ENCODE results near the gene SGPL1. TPM values are rescaled to one million over a fixed set of nuclear protein-coding genes. Genes with fewer than 3 reads are reported as not detected.

Gene SGPL1
- polyA plus RNA-seq, 1 donor (not counting 4 experiments of a cell fraction or from before 2014, with no cell fraction given), result 31.4 TPM

GRCh38 chr10:70863470-70864160 lies 47.9 kb downstream of the SGPL1 start:
- no peaks in the 10 kb centered on the region for H3K9me3 ChIP-seq (ENCODE audit: control insufficient read depth, low read depth, low read length)
- H3K4me3 ChIP-seq (ENCODE audit: control insufficient read depth in 2 of 3, extremely low read depth in 1 of 3, insufficient read depth in 2 of 3, low read depth in 1 of 3, low read length in 3 of 3), result no peak overlapping the region
- H3K27me3 ChIP-seq (ENCODE audit: control insufficient read depth, extremely low read depth, insufficient read depth, low read length), result no peaks in the 10 kb centered on the region
- no peak overlapping the region for H3K9ac ChIP-seq (ENCODE audit: control insufficient read depth, extremely low read depth, insufficient read depth, low read length)
- no peaks in the 10 kb centered on the region for H3K9me1 ChIP-seq (ENCODE audit: control insufficient read depth, extremely low read depth, insufficient read depth, low read length)
- H3K36me3 ChIP-seq (ENCODE audit: control insufficient read depth in 2 of 2, extremely low read depth in 1 of 2, insufficient read depth in 2 of 2, low read length in 2 of 2), result peaks cover 6 to 19% of the 10 kb centered on the region in 2 experiments
- H3K4me2 ChIP-seq (ENCODE audit: control insufficient read depth, extremely low read depth, insufficient read depth, low read depth, low read length), result no peak overlapping the region
- TF ChIP-seq EZH2 (IDR thresholded peaks at IDR 0.05; ENCODE audit: low read length), result no peak
- no peak for TF ChIP-seq CTCF (optimal IDR thresholded peaks at IDR 0.05 in 1 of 3, IDR thresholded peaks at IDR 0.05 in 1 of 3, conservative IDR thresholded peaks at IDR 0.05 in 1 of 3; ENCODE audit: extremely low read depth in 1 of 3, insufficient read depth in 2 of 3, low read length in 3 of 3)
- no peak overlapping the region for H2AFZ ChIP-seq (ENCODE audit: control insufficient read depth, low read length)
- no peaks in the 10 kb centered on the region for H3K79me2 ChIP-seq (ENCODE audit: control insufficient read depth, insufficient read depth, low read length)
- no peaks in the 10 kb centered on the region for H4K20me1 ChIP-seq (ENCODE audit: control insufficient read depth, extremely low read depth, insufficient read depth, low read length)
- DNase-seq (ENCODE audit: low read depth, low spot score) (no peak), FAIRE-seq (peak; percentile 43)
- H3K4me1 ChIP-seq (ENCODE audit: control insufficient read depth, extremely low read depth, insufficient read depth, low read length), result peaks cover 8% of the 10 kb centered on the region
- dilution Hi-C loops (cut with MboI; ENCODE audit: extremely low pct_ligation_motif_present, low sequenced_read_pairs), result no loop called here
- no peak overlapping the region for H3K27ac ChIP-seq (ENCODE audit: control insufficient read depth, insufficient read depth, low read length)

GRCh38 chr10:70864935-70865334 lies 49.2 kb downstream of the SGPL1 start:
- dilution Hi-C loops (cut with MboI; ENCODE audit: extremely low pct_ligation_motif_present, low sequenced_read_pairs), result no loop called here
- no peak overlapping the region for H3K27ac ChIP-seq (ENCODE audit: control insufficient read depth, insufficient read depth, low read length)
- no peaks in the 10 kb centered on the region for H3K79me2 ChIP-seq (ENCODE audit: control insufficient read depth, insufficient read depth, low read length)
- H3K27me3 ChIP-seq (ENCODE audit: control insufficient read depth, extremely low read depth, insufficient read depth, low read length), result no peaks in the 10 kb centered on the region
- peaks cover 8% of the 10 kb centered on the region for H3K4me1 ChIP-seq (ENCODE audit: control insufficient read depth, extremely low read depth, insufficient read depth, low read length)
- H3K9ac ChIP-seq (ENCODE audit: control insufficient read depth, extremely low read depth, insufficient read depth, low read length), result no peak overlapping the region
- DNase-seq (ENCODE audit: low read depth, low spot score) (no peak), FAIRE-seq (no peak)
- no peaks in the 10 kb centered on the region for H3K9me1 ChIP-seq (ENCODE audit: control insufficient read depth, extremely low read depth, insufficient read depth, low read length)
- no peaks in the 10 kb centered on the region for H4K20me1 ChIP-seq (ENCODE audit: control insufficient read depth, extremely low read depth, insufficient read depth, low read length)
- TF ChIP-seq EZH2 (IDR thresholded peaks at IDR 0.05; ENCODE audit: low read length) (no peak), CTCF (optimal IDR thresholded peaks at IDR 0.05 in 1 of 3, IDR thresholded peaks at IDR 0.05 in 1 of 3, conservative IDR thresholded peaks at IDR 0.05 in 1 of 3; ENCODE audit: extremely low read depth in 1 of 3, insufficient read depth in 2 of 3, low read length in 3 of 3) (no peak)
- no peaks in the 10 kb centered on the region for H3K9me3 ChIP-seq (ENCODE audit: control insufficient read depth, low read depth, low read length)
- no peak overlapping the region for H3K4me2 ChIP-seq (ENCODE audit: control insufficient read depth, extremely low read depth, insufficient read depth, low read depth, low read length)
- H3K36me3 ChIP-seq (ENCODE audit: control insufficient read depth in 2 of 2, extremely low read depth in 1 of 2, insufficient read depth in 2 of 2, low read length in 2 of 2), result peaks cover 3 to 20% of the 10 kb centered on the region in 2 experiments
- no peak overlapping the region for H3K4me3 ChIP-seq (ENCODE audit: control insufficient read depth in 2 of 3, extremely low read depth in 1 of 3, insufficient read depth in 2 of 3, low read depth in 1 of 3, low read length in 3 of 3)
- H2AFZ ChIP-seq (ENCODE audit: control insufficient read depth, low read length), result no peak overlapping the region
